ENCODE results near the gene OR1J1. TPM values are rescaled to one million over a fixed set of nuclear protein-coding genes. Genes with fewer than 3 reads are reported as not detected.
A peak's percentile ranks its signal among the peaks of the same experiment; 100 is the strongest.

Gene OR1J1
- total RNA-seq, 2 experiments from 2014 or later, result not detected

- POLR2A ChIA-PET, result no interaction called here
- DNase-seq (no peak), ATAC-seq (no peak)
- H3K27me3 Mint-ChIP-seq, result peaks cover 13% of the 10 kb centered on the region
- TF ChIP-seq, protein P1, sequence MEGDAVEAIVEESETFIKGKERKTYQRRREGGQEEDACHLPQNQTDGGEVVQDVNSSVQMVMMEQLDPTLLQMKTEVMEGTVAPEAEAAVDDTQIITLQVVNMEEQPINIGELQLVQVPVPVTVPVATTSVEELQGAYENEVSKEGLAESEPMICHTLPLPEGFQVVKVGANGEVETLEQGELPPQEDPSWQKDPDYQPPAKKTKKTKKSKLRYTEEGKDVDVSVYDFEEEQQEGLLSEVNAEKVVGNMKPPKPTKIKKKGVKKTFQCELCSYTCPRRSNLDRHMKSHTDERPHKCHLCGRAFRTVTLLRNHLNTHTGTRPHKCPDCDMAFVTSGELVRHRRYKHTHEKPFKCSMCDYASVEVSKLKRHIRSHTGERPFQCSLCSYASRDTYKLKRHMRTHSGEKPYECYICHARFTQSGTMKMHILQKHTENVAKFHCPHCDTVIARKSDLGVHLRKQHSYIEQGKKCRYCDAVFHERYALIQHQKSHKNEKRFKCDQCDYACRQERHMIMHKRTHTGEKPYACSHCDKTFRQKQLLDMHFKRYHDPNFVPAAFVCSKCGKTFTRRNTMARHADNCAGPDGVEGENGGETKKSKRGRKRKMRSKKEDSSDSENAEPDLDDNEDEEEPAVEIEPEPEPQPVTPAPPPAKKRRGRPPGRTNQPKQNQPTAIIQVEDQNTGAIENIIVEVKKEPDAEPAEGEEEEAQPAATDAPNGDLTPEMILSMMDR (IDR thresholded peaks at IDR 0.05), result no peak
- CTCF ChIA-PET, result no interaction called here
- H3K4me3 Mint-ChIP-seq, result no peak overlapping the region
- no peak overlapping the region for H3K27ac Mint-ChIP-seq
- intact Hi-C loops (cut with micrococcal nuclease), result no loop called here
- H3K9me3 Mint-ChIP-seq, result no peaks in the 10 kb centered on the region
- no peaks in the 10 kb centered on the region for H3K36me3 Mint-ChIP-seq (ENCODE audit: low read depth)
- no peaks in the 10 kb centered on the region for H3K4me1 Mint-ChIP-seq (ENCODE audit: low read depth)
These were observed 40.5 kb upstream of the OR1J1 start for GRCh38 chr9:122518226-122518625.

- CTCF ChIA-PET, result interaction anchor here (1.0 kb wide), 1 partner anchor 12 kb away, joined by 5 read pairs; no protein-coding TSS in a partner anchor
- ATAC-seq (no peak), DNase-seq (no peak)
- POLR2A ChIA-PET, result interaction anchor here (0.6 kb wide), 1 partner anchor 95 kb away, joined by 3 read pairs; no protein-coding TSS in a partner anchor
- H3K27ac Mint-ChIP-seq, result no peak within 1 kb of the TSS
- H3K36me3 Mint-ChIP-seq (ENCODE audit: low read depth), result no peaks in the 10 kb centered on the region
- no peak within 1 kb of the TSS for H3K4me3 Mint-ChIP-seq
- intact Hi-C loops (cut with micrococcal nuclease), result no loop called here
- no peaks in the 10 kb centered on the region for H3K9me3 Mint-ChIP-seq
- H3K4me1 Mint-ChIP-seq (ENCODE audit: low read depth), result no peaks in the 10 kb centered on the region
- H3K27me3 Mint-ChIP-seq, result peaks cover 19% of the 10 kb centered on the region
- TF ChIP-seq, protein P1 (IDR thresholded peaks at IDR 0.05), result no peak
These were observed 32.8 kb upstream of the OR1J1 start, which contains the start of gene OR1J2 for GRCh38 chr9:122510502-122510901. Gene OR1J2, plus strand, starts transcription at chr9:122510802. Its CDS starts 0 bp downstream, at chr9:122510802.

DNA sequence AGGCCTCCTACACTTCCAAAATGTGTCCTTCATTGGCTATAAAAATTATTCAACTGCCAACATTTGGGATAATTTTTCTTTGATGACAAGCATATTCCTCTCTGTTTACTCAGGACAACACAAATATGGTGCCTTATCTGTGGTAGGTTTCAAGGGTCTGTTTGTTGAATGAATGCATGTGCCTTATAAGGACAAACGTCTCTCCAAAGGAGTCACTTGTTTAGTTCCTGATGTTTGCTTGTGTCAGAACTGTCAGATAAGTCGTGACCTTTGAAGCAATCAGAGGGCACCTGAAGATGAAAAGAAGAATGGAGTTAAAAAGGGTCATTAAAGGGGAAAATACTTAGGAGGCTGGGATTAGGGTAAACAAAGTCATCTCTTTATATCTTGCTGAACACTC lies 29.2 kb upstream of the OR1J1 start:
- Mint-ChIP-seq H3K9me3 (no peaks in the 10 kb centered on the region), H3K27ac (no peak overlapping the region), H3K27me3 (peaks cover 15% of the 10 kb centered on the region), H3K36me3 (ENCODE audit: low read depth) (no peaks in the 10 kb centered on the region), H3K4me1 (ENCODE audit: low read depth) (no peaks in the 10 kb centered on the region), H3K4me3 (no peak overlapping the region)
- ATAC-seq (no peak), DNase-seq (no peak)
- ChIA-PET POLR2A (no interaction called here), CTCF (no interaction called here)
- TF ChIP-seq, protein P1 (IDR thresholded peaks at IDR 0.05), result no peak
- intact Hi-C loops (cut with micrococcal nuclease), result no loop called here

- H3K27me3 Mint-ChIP-seq, result peaks cover 22% of the 10 kb centered on the region
- H3K4me3 Mint-ChIP-seq, result no peak overlapping the region
- H3K9me3 Mint-ChIP-seq, result peaks cover 5% of the 10 kb centered on the region
- no peaks in the 10 kb centered on the region for H3K4me1 Mint-ChIP-seq (ENCODE audit: low read depth)
- peak; percentile 88 for ATAC-seq
- intact Hi-C loops (cut with micrococcal nuclease), result loop anchor here (10.0 kb wide), 1 partner anchor 316 kb away; no protein-coding TSS in a partner anchor
- ChIA-PET POLR2A (no interaction called here), CTCF (interaction anchor here (0.5 to 5.5 kb wide), 47 partner anchors 9 to 400 kb away, joined by 3 to 43 read pairs (median 4); partner anchors contain the start of genes MRRF, OR1J1, OR1J2 and RBM18)
- H3K27ac Mint-ChIP-seq, result no peak overlapping the region
- TF ChIP-seq, protein P1 (IDR thresholded peaks at IDR 0.05), result peak; percentile 88
- no peaks in the 10 kb centered on the region for H3K36me3 Mint-ChIP-seq (ENCODE audit: low read depth)
- peak; percentile 39 for DNase-seq
These were observed 21.2 kb upstream of the OR1J1 start for GRCh38 chr9:122498883-122499288.

GRCh38 chr9:122479062-122479461 lies 1.3 kb upstream of the OR1J1 start:
- H3K27me3 Mint-ChIP-seq, result peaks cover 25% of the 10 kb centered on the region
- intact Hi-C loops (cut with micrococcal nuclease), result no loop called here
- H3K27ac Mint-ChIP-seq, result no peak overlapping the region
- H3K9me3 Mint-ChIP-seq, result no peaks in the 10 kb centered on the region
- H3K36me3 Mint-ChIP-seq (ENCODE audit: low read depth), result no peaks in the 10 kb centered on the region
- ChIA-PET POLR2A (no interaction called here), CTCF (interaction anchor here (1.4 kb wide), 1 partner anchor 19 kb away, joined by 6 read pairs; no protein-coding TSS in a partner anchor)
- H3K4me3 Mint-ChIP-seq, result no peak overlapping the region
- DNase-seq (no peak), ATAC-seq (no peak)
- H3K4me1 Mint-ChIP-seq (ENCODE audit: low read depth), result no peaks in the 10 kb centered on the region
- TF ChIP-seq, protein P1 (IDR thresholded peaks at IDR 0.05), result no peak
